ENCODE measurements around the gene BUB3.

GRCh38 chr10:123150271-123150985 is 3.8 kb upstream of the BUB3 start:
- TF ChIP-seq, protein P1, sequence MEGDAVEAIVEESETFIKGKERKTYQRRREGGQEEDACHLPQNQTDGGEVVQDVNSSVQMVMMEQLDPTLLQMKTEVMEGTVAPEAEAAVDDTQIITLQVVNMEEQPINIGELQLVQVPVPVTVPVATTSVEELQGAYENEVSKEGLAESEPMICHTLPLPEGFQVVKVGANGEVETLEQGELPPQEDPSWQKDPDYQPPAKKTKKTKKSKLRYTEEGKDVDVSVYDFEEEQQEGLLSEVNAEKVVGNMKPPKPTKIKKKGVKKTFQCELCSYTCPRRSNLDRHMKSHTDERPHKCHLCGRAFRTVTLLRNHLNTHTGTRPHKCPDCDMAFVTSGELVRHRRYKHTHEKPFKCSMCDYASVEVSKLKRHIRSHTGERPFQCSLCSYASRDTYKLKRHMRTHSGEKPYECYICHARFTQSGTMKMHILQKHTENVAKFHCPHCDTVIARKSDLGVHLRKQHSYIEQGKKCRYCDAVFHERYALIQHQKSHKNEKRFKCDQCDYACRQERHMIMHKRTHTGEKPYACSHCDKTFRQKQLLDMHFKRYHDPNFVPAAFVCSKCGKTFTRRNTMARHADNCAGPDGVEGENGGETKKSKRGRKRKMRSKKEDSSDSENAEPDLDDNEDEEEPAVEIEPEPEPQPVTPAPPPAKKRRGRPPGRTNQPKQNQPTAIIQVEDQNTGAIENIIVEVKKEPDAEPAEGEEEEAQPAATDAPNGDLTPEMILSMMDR (IDR thresholded peaks at IDR 0.05), result no peak
- TF ChIP-seq EP300 (IDR thresholded peaks at IDR 0.05), result no peak

All from sigmoid colon (tissue), 4 donors.